ENCODE data around the gene SIK3.

Gene SIK3

DNA sequence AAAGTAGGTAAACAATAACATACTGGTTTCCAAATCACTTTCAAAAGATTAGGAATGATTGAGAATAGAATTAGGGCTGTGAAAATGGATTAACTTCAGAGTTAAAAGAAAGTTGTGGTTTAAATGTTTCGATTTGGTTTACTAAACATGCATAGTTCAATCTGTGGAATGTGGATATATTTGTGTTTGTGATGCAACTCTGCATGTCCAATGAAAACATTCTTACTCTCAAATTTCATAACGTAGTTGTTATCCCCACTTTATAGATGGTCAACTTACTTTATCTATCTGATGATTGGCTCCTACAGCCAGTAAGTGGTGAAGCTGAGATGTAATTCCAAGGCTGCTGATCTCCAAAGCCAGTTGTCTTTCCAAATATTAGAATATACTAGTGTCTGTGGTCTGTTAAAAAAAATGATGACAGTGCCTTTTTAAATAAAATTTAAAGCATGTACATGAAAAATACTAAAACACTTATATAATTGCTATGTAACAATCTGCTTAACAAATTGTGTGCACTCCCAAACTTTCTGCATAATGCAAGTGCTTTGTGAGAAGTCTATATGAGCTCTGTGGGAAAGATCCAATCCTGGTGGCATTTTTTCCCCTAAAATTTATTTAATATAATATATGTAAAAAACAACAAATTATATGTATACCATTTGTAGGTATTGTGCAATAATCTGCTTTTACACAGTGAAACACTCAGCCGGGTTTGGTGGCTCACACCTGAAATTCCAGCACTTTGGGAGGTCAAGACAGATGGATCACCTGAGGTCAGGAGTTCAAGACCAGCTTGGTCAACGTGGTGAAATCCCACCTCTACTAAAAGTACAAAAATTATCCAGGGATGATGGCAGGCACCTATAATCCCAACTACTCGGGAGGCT is 9.7 kb upstream of the SIK3 start:
- DNase-seq = no peak

- DNase-seq = no peak
These were observed 2.3 kb upstream of the SIK3 start for GRCh38 chr11:117100556-117100955.

DNA sequence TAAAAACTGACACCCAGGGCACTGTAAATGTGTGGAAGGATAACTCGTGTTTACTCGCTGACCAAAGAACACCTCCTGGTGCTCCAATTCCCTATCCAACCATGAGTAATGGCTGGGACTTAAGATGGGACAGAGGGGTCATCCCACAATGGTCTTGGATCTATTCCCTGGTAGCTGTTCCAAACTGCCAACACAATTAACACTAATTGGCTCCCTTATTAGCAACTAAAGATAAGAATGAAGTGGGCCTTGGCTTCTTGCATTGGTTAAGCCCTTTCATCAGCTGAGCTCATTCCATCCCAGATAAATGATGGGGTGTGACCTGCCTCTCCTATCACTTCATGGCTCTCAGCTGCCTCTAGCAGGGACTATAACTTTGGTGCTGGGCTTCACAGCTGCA is 1.5 kb upstream of the SIK3 start:
- no peak for DNase-seq

GRCh38 chr11:117097389-117098268 is 599 bp downstream of the SIK3 start:
- DNase-seq = no peak

DNA sequence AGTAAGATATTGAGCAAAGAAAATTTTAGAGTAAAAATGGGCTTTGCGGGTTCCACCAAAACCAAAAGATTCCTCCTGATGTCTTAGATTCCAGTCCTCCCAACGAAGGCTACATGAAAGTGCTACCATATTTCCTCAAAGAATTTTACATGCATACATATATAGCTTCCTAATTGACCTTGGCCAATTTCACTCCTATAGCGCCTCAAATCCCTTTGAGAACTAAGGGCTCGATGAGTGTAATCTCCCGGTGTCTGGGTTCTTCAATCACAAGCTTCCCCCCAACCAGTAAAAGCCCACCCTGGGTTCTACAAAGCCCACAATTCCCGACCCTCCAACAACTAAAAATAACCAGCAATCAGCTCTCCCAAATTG is 1.2 kb downstream of the SIK3 start:
- DNase-seq = no peak

- DNase-seq = peak; percentile 76
These were observed 1.8 kb downstream of the SIK3 start for GRCh38 chr11:117096201-117096991.

GRCh38 chr11:117095284-117096161 is 2.7 kb downstream of the SIK3 start:
- DNase-seq = peak; percentile 56

DNA sequence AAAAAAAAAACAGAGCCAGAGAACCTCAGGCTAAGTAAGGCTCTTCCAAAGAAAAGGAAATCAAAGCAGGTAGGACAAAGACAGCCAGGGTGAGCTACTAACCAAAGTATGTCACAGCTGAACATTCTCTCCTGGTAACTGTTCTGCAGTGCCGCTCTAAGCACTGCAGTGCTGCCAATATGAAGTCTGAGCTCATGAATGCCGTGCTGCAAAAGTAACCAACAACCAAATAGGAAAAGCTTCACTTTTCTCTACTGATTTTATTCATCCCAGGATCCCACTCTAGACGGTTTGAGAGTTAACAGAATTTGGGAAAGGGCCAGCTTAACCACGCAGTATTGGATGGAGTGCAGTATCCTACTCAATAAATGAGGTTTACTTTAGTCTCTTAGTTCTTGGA is 3.5 kb downstream of the SIK3 start:
- DNase-seq = peak; percentile 51

DNA sequence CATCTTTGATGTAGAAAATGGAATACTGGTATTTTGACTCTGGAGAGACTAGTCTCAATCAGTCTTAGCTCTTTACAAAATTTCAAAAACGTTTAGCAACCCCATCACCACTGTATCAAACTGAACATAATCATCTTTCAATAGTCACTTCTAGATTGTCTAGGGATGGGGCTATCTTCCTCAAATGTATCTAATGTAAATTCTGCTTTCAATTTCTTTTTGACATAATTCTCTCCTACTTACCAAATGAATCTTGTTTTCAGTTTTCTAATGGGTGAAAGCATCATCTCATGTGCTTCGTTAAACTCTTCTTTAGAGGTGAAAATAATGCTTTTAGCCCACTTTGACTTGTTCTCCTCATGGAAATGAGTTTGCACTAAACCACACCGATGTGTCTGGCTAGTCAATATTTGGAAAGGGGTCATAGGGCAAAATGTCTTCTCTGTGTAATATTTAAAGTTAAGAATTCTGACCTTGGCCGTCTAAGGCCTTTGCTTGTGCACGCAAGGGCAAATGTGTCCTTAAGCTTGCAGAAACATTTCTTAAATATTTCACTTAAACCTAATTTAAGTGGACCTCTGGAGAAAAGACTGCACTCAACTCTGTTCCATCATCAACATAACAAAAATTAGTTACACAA is 5.2 kb downstream of the SIK3 start:
- DNase-seq = no peak

GRCh38 chr11:117091753-117092477 is 6.3 kb downstream of the SIK3 start:
- no peak for DNase-seq

- DNase-seq = no peak
These were observed 8.0 kb downstream of the SIK3 start for GRCh38 chr11:117090111-117090706.

GRCh38 chr11:117089685-117090084 is 8.5 kb downstream of the SIK3 start:
- no peak for DNase-seq

DNA sequence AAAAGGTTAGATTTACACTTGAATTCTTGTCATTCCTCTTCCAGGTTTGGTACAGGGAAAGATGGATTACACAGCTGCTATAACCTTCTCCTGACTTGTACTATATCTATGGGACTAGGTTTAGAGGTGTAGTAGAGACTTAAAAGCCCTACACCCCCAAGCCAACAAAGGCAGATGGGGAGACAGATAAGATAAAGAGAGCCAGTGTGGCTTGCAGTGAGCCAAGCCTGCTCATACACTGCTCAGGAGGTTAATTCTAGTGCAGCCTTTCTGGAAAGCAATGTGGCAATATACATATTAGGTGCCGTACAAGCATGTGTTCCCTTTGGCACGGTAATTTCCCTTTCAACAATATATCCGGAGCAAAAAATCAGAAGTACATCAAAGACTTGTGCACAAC is 10.8 kb downstream of the SIK3 start:
- no peak for DNase-seq

DNA sequence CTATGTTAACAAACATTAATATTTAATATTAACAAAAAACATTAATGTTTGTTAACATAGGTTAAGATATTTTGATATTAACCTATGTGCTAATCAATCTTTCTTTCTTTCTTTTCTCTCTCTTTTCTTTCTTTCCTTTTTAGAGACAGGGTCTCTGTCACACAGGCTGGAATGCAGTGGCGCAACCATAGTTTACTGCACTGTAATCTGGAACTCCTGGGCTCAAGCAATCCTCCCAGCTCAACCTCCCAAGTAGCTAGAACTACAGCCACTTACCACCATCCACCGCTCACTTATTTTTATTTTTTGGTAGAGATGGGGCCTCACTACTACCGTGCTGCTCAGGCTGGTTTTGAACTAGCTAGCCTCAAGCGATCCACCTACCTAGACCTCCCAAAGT is 13.2 kb downstream of the SIK3 start:
- DNase-seq = no peak

- peak; percentile 69 for DNase-seq
These were observed 15.0 kb downstream of the SIK3 start for GRCh38 chr11:117083011-117083935.

DNA sequence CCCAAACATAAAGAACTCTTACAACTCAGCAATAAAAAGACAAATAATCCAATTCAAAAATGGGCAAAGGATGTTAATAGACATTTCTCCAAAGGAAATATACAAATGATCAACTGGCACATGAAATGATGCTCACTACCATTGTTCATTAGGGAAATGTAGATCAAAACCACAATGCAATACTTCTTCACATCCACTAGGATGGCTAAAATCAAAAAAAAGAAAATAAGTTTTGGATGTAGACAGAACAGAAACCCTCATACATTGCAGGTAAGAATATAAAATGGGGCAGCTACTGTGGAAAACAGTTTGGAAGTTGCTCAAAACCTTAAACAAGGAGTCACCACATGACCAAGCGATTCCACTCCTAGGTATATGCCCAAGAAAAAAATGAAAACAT is 16.3 kb downstream of the SIK3 start:
- no peak for DNase-seq

DNA sequence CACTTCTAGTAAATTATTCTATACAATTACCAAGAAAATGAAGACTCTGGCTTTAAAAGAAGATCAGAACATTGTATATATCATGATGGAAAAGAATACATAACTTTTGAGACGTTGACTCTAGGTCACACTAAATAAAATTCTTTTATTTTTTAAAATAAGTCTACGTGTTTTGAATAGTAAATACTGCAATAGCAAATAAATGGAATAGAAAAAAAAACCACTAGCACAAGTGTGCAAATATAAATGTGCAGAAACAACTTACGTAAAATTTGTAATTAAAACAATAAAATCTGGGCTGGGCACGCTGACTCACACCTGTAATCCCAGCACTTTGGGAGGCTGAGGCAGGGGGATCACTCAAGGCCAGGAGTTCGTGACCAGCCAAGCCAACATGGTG is 17.9 kb downstream of the SIK3 start:
- no peak for DNase-seq

DNA sequence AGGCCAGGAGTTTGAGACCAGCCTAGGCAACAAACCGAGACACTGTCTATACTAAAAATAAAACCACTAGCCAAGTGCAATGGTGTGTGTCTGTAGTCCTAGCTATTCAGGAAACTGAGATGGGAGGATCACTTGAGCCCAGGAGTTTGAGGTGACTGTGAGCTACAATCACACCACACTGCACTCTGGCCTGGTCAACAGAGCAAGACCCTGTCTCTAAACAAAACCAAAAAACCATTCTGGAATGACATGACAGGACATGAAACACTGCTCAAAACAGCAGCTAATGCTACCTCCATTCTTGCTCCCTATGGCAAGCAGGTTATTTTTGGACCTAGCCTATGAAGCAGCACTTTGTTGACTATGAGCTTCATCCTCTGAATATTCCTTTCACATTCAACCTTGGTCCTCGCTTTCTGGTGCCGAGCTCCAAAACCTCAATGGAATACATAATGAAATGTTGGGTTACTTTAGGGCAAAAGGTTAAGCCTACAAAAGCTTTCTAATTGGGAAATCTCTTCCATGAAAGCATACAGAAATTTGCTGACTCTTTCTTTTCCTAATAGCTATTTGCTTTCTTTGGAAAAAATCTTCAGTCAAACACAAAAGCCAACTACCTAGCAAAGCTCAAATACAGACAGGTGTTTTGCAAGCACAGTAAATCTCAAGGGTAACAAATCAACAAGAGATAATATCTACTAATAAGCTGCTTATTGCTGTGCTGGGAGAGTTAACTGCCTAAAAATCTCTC is 21.1 kb downstream of the SIK3 start:
- peak; percentile 39 for DNase-seq

- DNase-seq = no peak
These were observed 23.0 kb downstream of the SIK3 start for GRCh38 chr11:117075186-117075585.
